NCI-H2227 (cell line): ENCODE measurements around the gene PLPPR1.

ENCODE experiments used
- DNase-seq: peaks from one replicate; lab custom pipeline; 2025; ENCODE audit not compliant: unreplicated experiment; lab: John Stamatoyannopoulos, UW

PLPPR1 gene

GRCh38 chr9:101333926-101334702 is 305.6 kb downstream of the PLPPR1 start:
- no peak for DNase-seq

DNA sequence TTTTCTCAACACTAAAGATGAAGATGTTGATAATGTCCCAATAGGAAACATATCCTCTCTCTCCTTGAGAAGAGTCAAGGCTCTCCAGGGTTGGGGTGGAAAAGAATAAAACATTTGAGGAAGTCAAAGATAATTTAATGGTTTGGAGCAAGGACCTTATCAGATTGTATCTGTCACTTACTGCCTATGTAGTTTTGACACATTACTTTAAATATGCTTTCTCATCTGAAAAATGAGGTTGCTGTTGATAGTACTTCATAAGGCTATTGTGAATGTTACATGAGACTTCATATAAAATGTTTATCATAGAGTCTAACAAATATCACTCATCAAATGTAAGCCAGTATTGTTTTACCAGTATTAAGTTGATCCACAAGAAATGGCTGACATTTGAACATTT is 307.6 kb downstream of the PLPPR1 start:
- no peak for DNase-seq

GRCh38 chr9:101337237-101337636 is 308.7 kb downstream of the PLPPR1 start:
- no peak for DNase-seq

DNA sequence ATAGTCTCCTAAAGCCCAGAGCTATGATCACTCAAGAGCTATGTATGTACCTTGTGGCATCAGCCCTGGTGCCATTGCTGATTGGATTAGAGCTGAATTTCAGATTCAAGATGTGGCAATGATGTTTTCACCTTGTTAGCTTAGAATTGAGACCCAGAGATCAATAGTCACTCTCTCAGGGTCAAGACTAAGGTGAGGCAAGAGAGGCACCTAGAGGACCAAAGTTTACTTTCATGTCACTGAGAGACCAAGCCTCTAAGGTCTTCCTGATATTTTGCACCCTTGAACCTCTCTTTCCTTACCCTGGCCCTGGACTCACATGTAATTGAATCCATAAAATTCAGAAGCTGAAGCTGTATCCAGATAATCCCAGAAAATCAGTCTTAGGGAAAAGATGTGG is 313.4 kb downstream of the PLPPR1 start:
- no peak for DNase-seq

- no peak for DNase-seq
Observed at GRCh38 chr9:101342595-101342994, 314.1 kb downstream of the PLPPR1 start.

- DNase-seq = no peak
Observed at GRCh38 chr9:101350285-101350684, 321.8 kb downstream of the PLPPR1 start.

- DNase-seq = no peak
Observed at GRCh38 chr9:101352892-101353463, 324.5 kb downstream of the PLPPR1 start.

- no peak for DNase-seq
Observed at GRCh38 chr9:101353683-101354082, 325.2 kb downstream of the PLPPR1 start.

DNA sequence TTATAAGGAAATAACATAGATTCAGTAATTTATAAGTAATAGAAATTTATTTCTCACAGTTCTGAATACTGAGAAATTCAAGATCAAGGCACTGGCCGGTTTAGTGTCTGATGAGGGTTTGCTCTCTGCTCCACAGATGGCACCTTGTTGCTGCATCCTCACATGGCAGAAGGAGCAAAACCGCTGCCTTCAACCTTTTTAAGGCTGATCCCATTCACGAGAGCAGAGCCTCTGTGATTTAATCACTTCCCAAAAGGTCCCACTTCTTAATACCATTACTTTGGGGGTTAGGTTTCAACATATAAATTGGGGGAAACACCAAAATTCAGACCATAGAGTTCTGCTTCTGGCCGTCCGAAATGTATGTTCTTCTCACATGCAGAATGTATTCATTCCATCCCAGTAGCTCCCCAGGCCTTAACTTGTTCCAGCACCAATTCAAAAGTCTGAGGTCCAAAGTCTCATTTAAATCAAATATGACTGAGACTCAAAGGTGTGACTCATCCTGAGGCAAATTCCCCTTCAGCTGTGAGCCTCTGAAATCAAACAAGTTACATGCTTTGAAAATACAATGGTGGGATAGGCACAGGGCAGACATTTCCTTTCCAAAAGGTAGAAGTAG is 325.7 kb downstream of the PLPPR1 start:
- DNase-seq = no peak

- no peak for DNase-seq
Observed at GRCh38 chr9:101354765-101355708, 326.5 kb downstream of the PLPPR1 start.

GRCh38 chr9:101356619-101357018 is 328.1 kb downstream of the PLPPR1 start:
- no peak for DNase-seq

DNA sequence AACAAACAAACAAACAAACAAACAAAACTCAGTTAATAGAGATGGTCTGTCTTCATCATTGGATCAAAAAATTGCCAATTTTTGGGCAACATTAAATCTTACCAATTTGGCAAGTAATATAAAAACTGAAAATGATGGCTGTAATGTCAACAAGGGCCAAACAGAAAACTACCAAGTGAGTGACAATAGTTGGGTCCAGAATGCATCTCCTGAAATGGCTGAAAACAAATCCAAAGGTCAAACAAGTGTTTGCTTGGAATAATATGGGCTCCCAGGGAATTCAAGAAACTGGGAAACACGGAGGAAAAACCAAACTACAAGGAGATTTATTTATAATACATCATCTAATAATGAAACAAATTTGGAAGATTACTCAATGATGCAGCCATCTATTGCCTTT is 331.2 kb downstream of the PLPPR1 start:
- no peak for DNase-seq

DNA sequence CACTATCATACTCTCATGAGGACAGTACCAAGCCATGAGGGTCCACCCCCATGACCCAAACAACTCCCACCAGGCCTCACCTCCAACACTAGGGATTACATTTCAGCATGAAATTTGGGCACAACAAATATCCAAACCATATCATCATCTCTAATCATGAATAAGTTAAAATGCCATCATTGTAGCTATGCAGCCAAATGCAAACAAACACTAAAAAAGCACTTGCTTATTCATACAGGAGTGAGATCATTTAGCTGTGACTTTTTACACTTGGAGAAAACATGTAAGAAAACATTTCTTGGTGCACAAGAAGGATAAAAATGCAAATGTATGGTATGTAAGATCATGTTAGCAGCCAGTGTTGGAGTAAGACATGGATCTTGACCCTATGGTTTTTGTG is 332.1 kb downstream of the PLPPR1 start:
- no peak for DNase-seq

DNA sequence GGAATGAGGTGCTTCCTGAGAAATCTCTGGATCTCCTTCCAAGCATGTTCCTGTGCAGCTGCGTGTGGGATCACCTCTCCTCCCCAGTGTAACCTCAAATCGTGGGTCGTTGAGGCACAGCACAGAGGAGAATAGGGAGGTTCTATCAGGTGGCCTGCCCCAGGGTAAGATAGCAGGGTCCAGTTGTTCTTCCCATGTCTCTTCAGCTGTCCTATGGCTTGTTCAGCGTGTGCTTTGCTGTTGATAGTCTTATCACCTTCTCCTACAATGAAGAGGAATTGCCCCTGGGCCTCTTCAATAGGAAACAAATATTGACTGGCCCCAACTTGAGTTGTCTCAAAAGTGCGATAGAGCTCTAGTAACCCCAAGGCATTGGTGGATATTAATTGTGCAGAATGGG is 333.9 kb downstream of the PLPPR1 start:
- no peak for DNase-seq

- no peak for DNase-seq
Observed at GRCh38 chr9:101365181-101365580, 336.7 kb downstream of the PLPPR1 start.

DNA sequence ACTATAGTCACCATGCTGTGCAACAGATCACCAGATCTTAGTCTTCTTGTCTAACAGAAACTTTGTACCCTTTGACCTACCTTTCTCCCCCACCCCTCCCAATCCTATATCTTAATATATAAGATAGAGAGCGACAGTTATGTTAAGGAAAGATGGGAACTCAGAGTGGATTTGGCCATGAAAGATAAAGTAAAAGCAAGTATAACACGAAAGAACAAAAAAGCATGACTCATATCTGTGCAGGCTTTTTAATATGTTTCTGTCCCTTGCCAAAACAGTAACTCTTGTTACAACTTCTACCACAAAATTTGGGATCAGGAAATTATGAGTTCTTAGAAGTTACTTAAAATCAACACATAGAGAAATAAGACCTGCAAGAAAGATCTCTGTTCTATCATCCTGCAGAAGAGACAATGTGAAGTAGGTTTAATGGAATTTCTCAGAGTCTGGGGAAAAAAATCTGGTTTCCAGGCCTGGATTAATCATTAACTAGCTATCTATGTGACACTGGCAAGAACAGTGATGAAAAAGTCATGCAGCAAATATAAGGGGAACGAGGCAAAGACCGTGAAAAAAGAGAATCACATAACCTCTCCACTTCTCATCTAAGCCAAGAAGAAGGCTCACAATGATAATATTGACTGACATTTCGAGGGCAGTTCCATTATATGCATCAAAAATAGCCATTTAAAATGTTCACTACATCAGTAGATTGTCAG is 337.7 kb downstream of the PLPPR1 start:
- no peak for DNase-seq

- no peak for DNase-seq
Observed at GRCh38 chr9:101367323-101367722, 338.8 kb downstream of the PLPPR1 start.

- no peak for DNase-seq
Observed at GRCh38 chr9:101369286-101369685, 340.8 kb downstream of the PLPPR1 start.

- DNase-seq = no peak
Observed at GRCh38 chr9:101369884-101370531, 341.5 kb downstream of the PLPPR1 start.

- no peak for DNase-seq
Observed at GRCh38 chr9:101371813-101372212, 343.3 kb downstream of the PLPPR1 start.
